ENCODE results near the gene MIGA2.
A peak's percentile ranks its signal among the peaks of the same experiment; 100 is the strongest.

The MIGA2 gene

GRCh38 chr9:129026442-129027223, 9.8 kb upstream of the MIGA2 start:
- no peak for DNase-seq (ENCODE audit: low read depth)
- in situ Hi-C loops (cut with HindIII; ENCODE audit: low sequenced_read_pairs) = no loop called here
- peak overlapping the region; percentile 65 for H3K4me3 ChIP-seq (ENCODE audit: low read depth, low read length)
- TF ChIP-seq CTCF (IDR thresholded peaks at IDR 0.05; ENCODE audit: low read depth, low read length, missing control alignments) = no peak

- in situ Hi-C loops (cut with HindIII; ENCODE audit: low sequenced_read_pairs) = no loop called here
- H3K4me3 ChIP-seq (ENCODE audit: low read depth, low read length) = peak overlapping the region; percentile 65
- no peak for DNase-seq (ENCODE audit: low read depth)
- TF ChIP-seq CTCF (IDR thresholded peaks at IDR 0.05; ENCODE audit: low read depth, low read length, missing control alignments) = no peak
Measured at GRCh38 chr9:129027224-129027684, 9.2 kb upstream of the MIGA2 start.

GRCh38 chr9:129027685-129028191, 8.7 kb upstream of the MIGA2 start:
- in situ Hi-C loops (cut with HindIII; ENCODE audit: low sequenced_read_pairs) = no loop called here
- peak overlapping the region; percentile 65 for H3K4me3 ChIP-seq (ENCODE audit: low read depth, low read length)
- no peak for DNase-seq (ENCODE audit: low read depth)
- no peak for TF ChIP-seq CTCF (IDR thresholded peaks at IDR 0.05; ENCODE audit: low read depth, low read length, missing control alignments)

- peak; percentile 88 for DNase-seq (ENCODE audit: low read depth)
- peak within 1 kb of the TSS; percentile 65 for H3K4me3 ChIP-seq (ENCODE audit: low read depth, low read length)
- in situ Hi-C loops (cut with HindIII; ENCODE audit: low sequenced_read_pairs) = no loop called here
- TF ChIP-seq CTCF (IDR thresholded peaks at IDR 0.05; ENCODE audit: low read depth, low read length, missing control alignments) = peak; percentile 90
Measured at GRCh38 chr9:129028192-129028966, 8.0 kb upstream of the MIGA2 start, which contains the start of gene SH3GLB2. SH3GLB2 (minus strand) TSS chr9:129028331; CDS start chr9:129028154, 177 bp downstream.

GRCh38 chr9:129030191-129030590, 6.2 kb upstream of the MIGA2 start:
- in situ Hi-C loops (cut with HindIII; ENCODE audit: low sequenced_read_pairs) = loop anchor here (10.0 kb wide), 1 partner anchor 55 kb away; the partner anchor contains the start of gene DOLPP1
- no peak for DNase-seq (ENCODE audit: low read depth)
- TF ChIP-seq CTCF (IDR thresholded peaks at IDR 0.05; ENCODE audit: low read depth, low read length, missing control alignments) = no peak
- H3K4me3 ChIP-seq (ENCODE audit: low read depth, low read length) = no peak overlapping the region

- no peak for DNase-seq (ENCODE audit: low read depth)
- in situ Hi-C loops (cut with HindIII; ENCODE audit: low sequenced_read_pairs) = loop anchor here (10.0 kb wide), 1 partner anchor 53 kb away; the partner anchor contains the start of gene DOLPP1
- TF ChIP-seq CTCF (IDR thresholded peaks at IDR 0.05; ENCODE audit: low read depth, low read length, missing control alignments) = no peak
- H3K4me3 ChIP-seq (ENCODE audit: low read depth, low read length) = no peak overlapping the region
Measured at GRCh38 chr9:129031514-129031913, 4.9 kb upstream of the MIGA2 start.

Measured in astrocyte of the cerebellum (primary cell).